Loucy (cell line): ENCODE results near the gene TSSK1B.

Experiments used
- EZH2phosphoT487 ChIP-seq: fragments of 200-600 bp; IDR thresholded peaks from 2 replicates; pipeline ENCODE4 v1.6.1; 2018; ENCODE audit warnings: antibody characterized with exemption, mild to moderate bottlenecking, moderate library complexity, borderline replicate concordance
- TF ChIP-seq, protein P1 (sequence below): fragments of 200-600 bp; sonication (generic); conservative IDR thresholded peaks from 2 replicates; pipeline ENCODE4 v1.5.1; 2014; ENCODE audit warnings: mild to moderate bottlenecking, antibody characterized with exemption, low read length

DNA sequence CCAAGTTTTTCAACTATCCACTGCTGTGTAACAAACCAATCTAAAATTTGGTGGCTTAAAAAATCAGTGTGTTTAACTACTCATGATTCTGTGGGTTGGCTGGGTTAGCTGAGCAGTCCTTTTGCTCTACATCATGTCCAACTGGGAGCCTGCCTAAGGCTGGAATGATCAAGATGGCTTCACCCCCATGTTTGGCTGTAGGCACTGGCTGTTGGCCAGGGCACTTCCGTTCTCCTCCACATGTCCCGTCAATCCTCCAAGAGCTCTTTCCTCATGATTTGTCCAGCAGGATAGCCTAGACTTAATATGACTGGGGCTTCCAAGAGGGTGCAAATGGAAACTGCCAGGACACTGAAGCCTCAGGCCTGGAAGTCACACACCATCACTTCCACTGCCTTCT is 17.0 kb upstream of the TSSK1B start:
- TF ChIP-seq, protein P1, sequence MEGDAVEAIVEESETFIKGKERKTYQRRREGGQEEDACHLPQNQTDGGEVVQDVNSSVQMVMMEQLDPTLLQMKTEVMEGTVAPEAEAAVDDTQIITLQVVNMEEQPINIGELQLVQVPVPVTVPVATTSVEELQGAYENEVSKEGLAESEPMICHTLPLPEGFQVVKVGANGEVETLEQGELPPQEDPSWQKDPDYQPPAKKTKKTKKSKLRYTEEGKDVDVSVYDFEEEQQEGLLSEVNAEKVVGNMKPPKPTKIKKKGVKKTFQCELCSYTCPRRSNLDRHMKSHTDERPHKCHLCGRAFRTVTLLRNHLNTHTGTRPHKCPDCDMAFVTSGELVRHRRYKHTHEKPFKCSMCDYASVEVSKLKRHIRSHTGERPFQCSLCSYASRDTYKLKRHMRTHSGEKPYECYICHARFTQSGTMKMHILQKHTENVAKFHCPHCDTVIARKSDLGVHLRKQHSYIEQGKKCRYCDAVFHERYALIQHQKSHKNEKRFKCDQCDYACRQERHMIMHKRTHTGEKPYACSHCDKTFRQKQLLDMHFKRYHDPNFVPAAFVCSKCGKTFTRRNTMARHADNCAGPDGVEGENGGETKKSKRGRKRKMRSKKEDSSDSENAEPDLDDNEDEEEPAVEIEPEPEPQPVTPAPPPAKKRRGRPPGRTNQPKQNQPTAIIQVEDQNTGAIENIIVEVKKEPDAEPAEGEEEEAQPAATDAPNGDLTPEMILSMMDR = no peak
- no peak for TF ChIP-seq EZH2phosphoT487
